GM10266 (cell line): ENCODE data around the gene PIK3CD.

Source experiments
- DNase-seq: peaks from one replicate; pipeline ENCODE4 v3.0.0; 2012; ENCODE audit errors: extremely low spot score
- CTCF ChIP-seq: IDR thresholded peaks from 2 replicates; pipeline ENCODE4 v1.5.1; 2012; ENCODE audit warnings: mild to moderate bottlenecking, low read depth; ENCODE audit not compliant: control insufficient read depth, insufficient read depth; ENCODE audit errors: missing control alignments

The PIK3CD gene

GRCh38 chr1:9605946-9606455 lies 45.5 kb upstream of the PIK3CD start:
- DNase-seq = no peak
- TF ChIP-seq CTCF = no peak

- no peak for DNase-seq
- no peak for TF ChIP-seq CTCF
These were observed 45.1 kb upstream of the PIK3CD start for GRCh38 chr1:9606458-9606857.

GRCh38 chr1:9606948-9607347 lies 44.6 kb upstream of the PIK3CD start:
- no peak for TF ChIP-seq CTCF
- DNase-seq = no peak

- no peak for DNase-seq
- no peak for TF ChIP-seq CTCF
These were observed 44.2 kb upstream of the PIK3CD start for GRCh38 chr1:9607352-9607751.

- no peak for DNase-seq
- no peak for TF ChIP-seq CTCF
These were observed 41.5 kb upstream of the PIK3CD start for GRCh38 chr1:9609998-9610397.

GRCh38 chr1:9610548-9610947 lies 41.0 kb upstream of the PIK3CD start:
- TF ChIP-seq CTCF = no peak
- DNase-seq = no peak

GRCh38 chr1:9611716-9612115 lies 39.8 kb upstream of the PIK3CD start:
- no peak for DNase-seq
- no peak for TF ChIP-seq CTCF
